ENCODE measurements around the gene CLDN1. TPM values are rescaled to one million over a fixed set of nuclear protein-coding genes. Genes with fewer than 3 reads are reported as not detected.

CLDN1 gene
- total RNA-seq, 1 donor from 2014 or later: 0.08 TPM

- Histone ChIP-seq H3K27me3 (ENCODE audit: low read depth) (no peaks in the 10 kb centered on the region), H3K4me1 (peaks cover 24% of the 10 kb centered on the region), H3K9me3 (replicated peaks) (no peaks in the 10 kb centered on the region), H3K4me3 (no peak overlapping the region), H3K36me3 (no peaks in the 10 kb centered on the region), H3K27ac (replicated peaks) (no peak overlapping the region)
- TF ChIP-seq, protein P1, sequence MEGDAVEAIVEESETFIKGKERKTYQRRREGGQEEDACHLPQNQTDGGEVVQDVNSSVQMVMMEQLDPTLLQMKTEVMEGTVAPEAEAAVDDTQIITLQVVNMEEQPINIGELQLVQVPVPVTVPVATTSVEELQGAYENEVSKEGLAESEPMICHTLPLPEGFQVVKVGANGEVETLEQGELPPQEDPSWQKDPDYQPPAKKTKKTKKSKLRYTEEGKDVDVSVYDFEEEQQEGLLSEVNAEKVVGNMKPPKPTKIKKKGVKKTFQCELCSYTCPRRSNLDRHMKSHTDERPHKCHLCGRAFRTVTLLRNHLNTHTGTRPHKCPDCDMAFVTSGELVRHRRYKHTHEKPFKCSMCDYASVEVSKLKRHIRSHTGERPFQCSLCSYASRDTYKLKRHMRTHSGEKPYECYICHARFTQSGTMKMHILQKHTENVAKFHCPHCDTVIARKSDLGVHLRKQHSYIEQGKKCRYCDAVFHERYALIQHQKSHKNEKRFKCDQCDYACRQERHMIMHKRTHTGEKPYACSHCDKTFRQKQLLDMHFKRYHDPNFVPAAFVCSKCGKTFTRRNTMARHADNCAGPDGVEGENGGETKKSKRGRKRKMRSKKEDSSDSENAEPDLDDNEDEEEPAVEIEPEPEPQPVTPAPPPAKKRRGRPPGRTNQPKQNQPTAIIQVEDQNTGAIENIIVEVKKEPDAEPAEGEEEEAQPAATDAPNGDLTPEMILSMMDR (IDR thresholded peaks at IDR 0.05; ENCODE audit: borderline replicate concordance): no peak
- no peak for DNase-seq
- intact Hi-C loops (cut with micrococcal nuclease): no loop called here
Measured at GRCh38 chr3:190340071-190340470, 17.8 kb upstream of the CLDN1 start.

GRCh38 chr3:190339130-190339529 lies 16.9 kb upstream of the CLDN1 start:
- Histone ChIP-seq H3K4me1 (peaks cover 16% of the 10 kb centered on the region), H3K27ac (replicated peaks) (no peak overlapping the region), H3K9me3 (replicated peaks) (no peaks in the 10 kb centered on the region), H3K27me3 (ENCODE audit: low read depth) (no peaks in the 10 kb centered on the region), H3K36me3 (no peaks in the 10 kb centered on the region), H3K4me3 (no peak overlapping the region)
- intact Hi-C loops (cut with micrococcal nuclease): no loop called here
- DNase-seq: no peak
- TF ChIP-seq, protein P1 (IDR thresholded peaks at IDR 0.05; ENCODE audit: borderline replicate concordance): peak; percentile 21

DNA sequence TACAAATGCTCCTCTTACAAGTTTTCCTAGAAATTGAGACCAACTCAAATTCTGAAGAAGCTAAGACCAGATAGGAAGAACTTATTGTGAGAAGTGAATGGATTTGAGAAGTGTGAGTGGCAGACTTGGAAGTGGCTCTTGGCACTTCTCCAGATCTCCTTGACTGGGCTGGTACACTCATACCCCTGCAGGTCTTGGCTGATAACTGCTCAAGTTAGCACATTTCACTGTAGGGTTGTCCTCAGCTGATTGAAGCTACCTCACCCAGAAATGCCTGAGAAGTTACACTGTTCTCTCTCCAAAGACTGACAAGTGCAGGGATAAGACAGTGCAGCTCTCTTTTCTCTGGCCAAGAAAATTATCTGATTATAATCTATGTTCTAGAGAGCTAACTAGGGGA lies 16.5 kb upstream of the CLDN1 start:
- Histone ChIP-seq H3K27ac (replicated peaks) (no peak overlapping the region), H3K36me3 (no peaks in the 10 kb centered on the region), H3K27me3 (ENCODE audit: low read depth) (no peaks in the 10 kb centered on the region), H3K9me3 (replicated peaks) (no peaks in the 10 kb centered on the region), H3K4me3 (no peak overlapping the region), H3K4me1 (peaks cover 16% of the 10 kb centered on the region)
- TF ChIP-seq, protein P1 (IDR thresholded peaks at IDR 0.05; ENCODE audit: borderline replicate concordance): no peak
- DNase-seq: no peak
- intact Hi-C loops (cut with micrococcal nuclease): no loop called here

DNA sequence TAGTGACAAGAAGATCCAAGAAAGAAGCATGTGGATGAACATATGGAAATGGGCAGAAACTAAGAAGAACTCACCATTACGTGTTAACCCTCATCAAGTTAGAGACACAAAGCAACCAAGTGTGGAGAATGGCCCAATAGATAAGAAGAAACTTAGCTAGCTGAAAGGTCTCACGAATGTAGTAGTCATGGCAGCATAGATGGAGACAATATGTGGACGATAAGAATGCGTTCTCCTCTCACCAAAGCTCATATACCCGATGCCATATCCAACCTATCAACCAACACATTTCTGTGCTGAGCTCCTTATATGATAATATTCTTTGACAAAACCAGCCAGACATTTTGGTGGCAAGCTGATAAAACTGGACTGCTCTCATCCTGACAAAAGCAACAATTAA lies 15.1 kb upstream of the CLDN1 start:
- H3K9me3 ChIP-seq (replicated peaks): no peaks in the 10 kb centered on the region
- no peak overlapping the region for H3K4me3 ChIP-seq
- no peaks in the 10 kb centered on the region for H3K27me3 ChIP-seq (ENCODE audit: low read depth)
- DNase-seq: no peak
- H3K27ac ChIP-seq (replicated peaks): peak overlapping the region; percentile 54
- no peaks in the 10 kb centered on the region for H3K36me3 ChIP-seq
- TF ChIP-seq, protein P1 (IDR thresholded peaks at IDR 0.05; ENCODE audit: borderline replicate concordance): no peak
- intact Hi-C loops (cut with micrococcal nuclease): no loop called here
- H3K4me1 ChIP-seq: peaks cover 16% of the 10 kb centered on the region

DNA sequence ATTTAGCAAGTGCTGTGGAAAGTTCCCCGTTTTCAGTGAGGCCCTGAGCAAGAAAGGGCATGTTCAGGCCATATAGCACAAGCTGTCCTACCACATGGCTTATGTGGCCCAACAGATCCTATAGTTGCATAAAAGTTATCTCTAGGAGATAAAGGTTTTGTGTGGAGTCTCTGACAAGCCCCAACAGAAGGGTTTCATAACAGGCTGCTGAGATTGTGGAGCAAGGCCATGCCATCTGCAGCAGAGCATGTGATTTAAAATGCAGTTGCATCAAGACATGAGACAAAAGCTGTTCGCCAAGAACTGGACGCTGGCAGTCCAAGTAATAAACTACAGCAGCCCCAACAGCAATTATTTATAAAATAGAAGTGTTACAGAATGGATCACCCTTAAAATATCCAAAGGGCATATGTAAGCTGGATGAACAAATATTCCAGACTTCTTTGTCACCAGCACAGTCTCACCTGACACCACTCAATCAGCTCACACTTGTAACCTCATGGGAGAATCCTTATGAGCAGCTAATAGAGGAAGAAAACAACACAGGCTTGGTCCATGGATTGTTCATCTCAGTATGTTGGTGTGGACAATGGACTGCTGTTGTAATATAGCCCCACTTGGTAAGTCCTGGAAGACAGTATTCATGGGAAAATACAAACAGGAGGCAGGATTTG lies 14.4 kb upstream of the CLDN1 start:
- H3K27me3 ChIP-seq (ENCODE audit: low read depth): no peaks in the 10 kb centered on the region
- no peak for DNase-seq
- TF ChIP-seq, protein P1 (IDR thresholded peaks at IDR 0.05; ENCODE audit: borderline replicate concordance): no peak
- no peaks in the 10 kb centered on the region for H3K36me3 ChIP-seq
- peaks cover 16% of the 10 kb centered on the region for H3K4me1 ChIP-seq
- intact Hi-C loops (cut with micrococcal nuclease): no loop called here
- no peak overlapping the region for H3K4me3 ChIP-seq
- peak overlapping the region; percentile 54 for H3K27ac ChIP-seq (replicated peaks)
- H3K9me3 ChIP-seq (replicated peaks): no peaks in the 10 kb centered on the region
